GM06990 (cell line): ENCODE measurements around the gene POFUT1.
"Not testable (repeated sequence)": the region's sequence is repeated elsewhere in the genome, so short reads cannot be mapped to it uniquely, and the experiment has no call there.

Source experiments
- DNase-seq: peaks from one replicate; pipeline ENCODE4 v3.0.0-alpha.2; 2011; ENCODE audit not compliant: insufficient read length; ENCODE audit errors: extremely low read depth
- H3K27me3 ChIP-seq: replicated peaks from 2 replicates; pipeline ENCODE4 v1.6.0; 2011; ENCODE audit warnings: low read length; ENCODE audit not compliant: control insufficient read depth, insufficient read depth
- H3K36me3 ChIP-seq: 2 replicates; pipeline ENCODE4 v1.5.1; 2011; ENCODE audit warnings: low read length; ENCODE audit not compliant: control insufficient read depth, insufficient read depth
- H3K4me3 ChIP-seq: replicated peaks from 2 replicates; pipeline ENCODE4 v1.5.1; 2011; ENCODE audit warnings: low read depth, mild to moderate bottlenecking, control low read depth, low read length
- TF ChIP-seq, protein P1 (sequence below): IDR thresholded peaks from 2 replicates; pipeline ENCODE4 v1.5.1; 2011; ENCODE audit warnings: low read length, control low read depth, mild to moderate bottlenecking, inconsistent platforms; ENCODE audit not compliant: insufficient read depth, poor library complexity, severe bottlenecking

The POFUT1 gene

GRCh38 chr20:32190616-32191415 is 16.9 kb upstream of the POFUT1 start:
- Histone ChIP-seq H3K27me3 (no peaks in the 10 kb centered on the region), H3K4me3 (peak overlapping the region; percentile 39; the same call in 1 of the 2 replicates), H3K36me3 (peaks cover 14% of the 10 kb centered on the region)
- DNase-seq: no peak
- TF ChIP-seq, protein P1, sequence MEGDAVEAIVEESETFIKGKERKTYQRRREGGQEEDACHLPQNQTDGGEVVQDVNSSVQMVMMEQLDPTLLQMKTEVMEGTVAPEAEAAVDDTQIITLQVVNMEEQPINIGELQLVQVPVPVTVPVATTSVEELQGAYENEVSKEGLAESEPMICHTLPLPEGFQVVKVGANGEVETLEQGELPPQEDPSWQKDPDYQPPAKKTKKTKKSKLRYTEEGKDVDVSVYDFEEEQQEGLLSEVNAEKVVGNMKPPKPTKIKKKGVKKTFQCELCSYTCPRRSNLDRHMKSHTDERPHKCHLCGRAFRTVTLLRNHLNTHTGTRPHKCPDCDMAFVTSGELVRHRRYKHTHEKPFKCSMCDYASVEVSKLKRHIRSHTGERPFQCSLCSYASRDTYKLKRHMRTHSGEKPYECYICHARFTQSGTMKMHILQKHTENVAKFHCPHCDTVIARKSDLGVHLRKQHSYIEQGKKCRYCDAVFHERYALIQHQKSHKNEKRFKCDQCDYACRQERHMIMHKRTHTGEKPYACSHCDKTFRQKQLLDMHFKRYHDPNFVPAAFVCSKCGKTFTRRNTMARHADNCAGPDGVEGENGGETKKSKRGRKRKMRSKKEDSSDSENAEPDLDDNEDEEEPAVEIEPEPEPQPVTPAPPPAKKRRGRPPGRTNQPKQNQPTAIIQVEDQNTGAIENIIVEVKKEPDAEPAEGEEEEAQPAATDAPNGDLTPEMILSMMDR: no peak

DNA sequence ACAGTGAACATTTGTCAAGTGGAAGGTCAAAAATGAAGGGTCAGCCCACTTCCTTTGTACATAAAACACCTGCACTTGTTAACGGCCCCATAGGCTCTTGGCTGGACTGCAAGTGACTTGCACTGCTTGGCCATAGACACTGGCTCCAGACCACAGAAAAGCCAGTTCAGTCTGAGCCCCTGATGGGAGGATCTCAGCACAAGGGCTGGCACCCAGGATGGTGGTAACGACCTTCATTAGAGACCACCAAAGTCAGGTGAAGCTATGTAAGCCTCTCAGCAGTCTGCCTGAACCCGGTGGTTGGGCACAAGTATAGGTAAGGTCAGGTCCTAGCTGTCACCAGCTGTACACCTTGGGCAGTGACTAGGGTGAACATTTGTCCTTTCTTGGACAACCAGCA is 16.3 kb upstream of the POFUT1 start:
- Histone ChIP-seq H3K36me3 (peaks cover 16% of the 10 kb centered on the region), H3K27me3 (no peaks in the 10 kb centered on the region), H3K4me3 (no peak overlapping the region)
- TF ChIP-seq, protein P1: no peak
- DNase-seq: no peak

- Histone ChIP-seq H3K36me3 (peaks cover 18% of the 10 kb centered on the region), H3K27me3 (no peaks in the 10 kb centered on the region)
- TF ChIP-seq, protein P1: no peak
These were observed 15.8 kb upstream of the POFUT1 start for GRCh38 chr20:32191873-32192272.

DNA sequence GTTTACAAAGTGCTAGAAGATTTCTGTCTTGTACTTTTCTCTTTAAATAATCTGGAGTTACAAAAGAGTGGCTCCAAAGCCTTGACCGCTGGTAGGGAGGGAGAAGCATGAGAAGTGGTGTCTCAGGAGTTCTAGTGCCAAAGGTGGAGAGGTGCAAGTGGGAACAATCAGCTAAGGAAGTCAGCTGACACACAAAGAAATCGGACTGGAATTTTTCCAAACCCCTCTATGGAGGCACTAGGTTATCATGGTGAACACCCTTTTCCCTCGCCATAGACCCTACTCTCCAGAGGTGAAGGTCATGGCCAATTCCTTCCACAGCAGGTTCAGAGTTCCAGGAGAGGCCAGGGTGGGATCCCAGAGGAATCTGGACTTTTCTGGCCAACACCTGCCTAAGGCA is 15.0 kb upstream of the POFUT1 start:
- Histone ChIP-seq H3K4me3 (no peak overlapping the region), H3K27me3 (no peaks in the 10 kb centered on the region), H3K36me3 (peaks cover 23% of the 10 kb centered on the region)
- no peak for DNase-seq
- TF ChIP-seq, protein P1: no peak

More at GRCh38 chr20:32191873-32192272, 15.8 kb upstream of the POFUT1 start:
- DNase-seq: no peak
- H3K4me3 ChIP-seq: no peak overlapping the region

DNA sequence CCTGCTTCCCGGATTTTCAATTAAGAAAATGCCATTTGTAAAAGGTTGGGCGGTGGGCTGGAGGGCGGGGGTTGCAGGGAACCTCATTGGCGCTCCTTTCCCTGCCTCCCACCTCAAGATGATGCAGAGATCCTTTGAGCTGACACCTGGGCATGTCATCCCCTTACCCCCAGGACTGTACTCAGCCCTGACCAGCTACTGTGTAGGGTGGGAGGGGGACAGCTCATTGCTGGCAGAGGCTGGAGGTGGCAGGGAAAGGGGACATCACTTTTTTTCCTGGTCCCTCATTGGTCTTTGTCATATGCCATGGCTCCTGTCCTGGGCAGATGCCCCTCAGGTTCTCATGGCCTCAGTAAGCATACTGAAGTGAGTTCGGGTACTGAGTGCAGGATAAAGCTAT is 14.3 kb upstream of the POFUT1 start:
- H3K4me3 ChIP-seq, DNase-seq, H3K27me3 ChIP-seq: not testable (repeated sequence)
- peaks cover 25% of the 10 kb centered on the region for H3K36me3 ChIP-seq

GRCh38 chr20:32193996-32194395 is 13.7 kb upstream of the POFUT1 start:
- Histone ChIP-seq H3K36me3 (peaks cover 29% of the 10 kb centered on the region), H3K4me3 (no peak overlapping the region), H3K27me3 (no peaks in the 10 kb centered on the region)
- TF ChIP-seq, protein P1: no peak
- no peak for DNase-seq
